Forelimb muscle (tissue), 1 donor: ENCODE results near the gene EFCAB11. TPM values are rescaled to one million over a fixed set of nuclear protein-coding genes. Genes with fewer than 3 reads are reported as not detected.

ENCODE experiments used
- DNase-seq: peaks from one replicate; pipeline ENCODE4 v3.0.0-alpha.2; 2013; ENCODE audit warnings: low read depth
- polyA plus RNA-seq: library from polyadenylated mRNA; unstranded; fragments of 120-200 nt; gene quantifications from one replicate; pipeline ENCODE4 v1.2.1, GENCODE V29; 2013; ENCODE audit not compliant: insufficient read length

Gene EFCAB11
- polyA plus RNA-seq, 1 donor, result 5.0 TPM

DNA sequence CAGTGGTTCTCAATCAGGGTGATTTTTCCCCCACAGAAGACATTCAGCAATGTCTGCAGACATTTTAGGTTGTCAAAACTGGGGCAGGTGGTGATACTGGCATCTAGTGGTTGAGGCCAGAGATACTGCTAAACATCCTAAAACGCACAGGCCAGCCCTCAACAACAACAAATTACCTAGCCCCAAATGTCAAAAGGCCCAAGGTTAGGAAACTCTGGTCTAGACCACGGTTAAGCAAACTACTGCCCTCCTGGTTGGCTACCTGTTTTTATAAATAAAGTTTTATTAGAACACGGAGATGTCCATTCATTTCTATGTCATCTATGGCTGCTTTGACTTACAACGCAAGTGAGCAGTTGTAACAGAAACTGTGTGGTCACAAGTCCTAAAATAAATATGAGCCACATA lies 186.7 kb downstream of the EFCAB11 start:
- no peak for DNase-seq

GRCh38 chr14:89767131-89767530 lies 187.4 kb downstream of the EFCAB11 start:
- no peak for DNase-seq

GRCh38 chr14:89765346-89765745 lies 189.2 kb downstream of the EFCAB11 start:
- no peak for DNase-seq

DNA sequence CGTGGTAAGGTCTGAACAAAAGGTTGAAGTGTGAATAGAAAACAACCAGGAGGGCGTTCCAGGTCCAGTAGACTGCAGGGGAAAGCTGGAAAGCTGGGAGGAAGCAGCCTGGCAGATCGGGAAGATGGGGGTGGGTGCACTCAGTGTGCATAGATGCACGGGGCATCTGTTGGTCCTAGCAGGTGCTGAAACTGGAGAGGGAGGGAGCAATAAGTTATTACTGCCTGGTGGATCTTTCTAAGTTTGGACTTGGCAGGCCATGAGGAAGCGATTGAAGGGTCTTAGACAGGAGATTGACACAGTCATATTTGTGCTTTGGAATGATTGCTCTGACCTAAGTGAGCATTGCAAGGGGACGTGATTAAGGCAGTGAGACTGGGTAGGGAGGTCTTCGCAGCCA lies 194.4 kb downstream of the EFCAB11 start:
- DNase-seq, result no peak

GRCh38 chr14:89757313-89757939 lies 197.1 kb downstream of the EFCAB11 start:
- no peak for DNase-seq

DNA sequence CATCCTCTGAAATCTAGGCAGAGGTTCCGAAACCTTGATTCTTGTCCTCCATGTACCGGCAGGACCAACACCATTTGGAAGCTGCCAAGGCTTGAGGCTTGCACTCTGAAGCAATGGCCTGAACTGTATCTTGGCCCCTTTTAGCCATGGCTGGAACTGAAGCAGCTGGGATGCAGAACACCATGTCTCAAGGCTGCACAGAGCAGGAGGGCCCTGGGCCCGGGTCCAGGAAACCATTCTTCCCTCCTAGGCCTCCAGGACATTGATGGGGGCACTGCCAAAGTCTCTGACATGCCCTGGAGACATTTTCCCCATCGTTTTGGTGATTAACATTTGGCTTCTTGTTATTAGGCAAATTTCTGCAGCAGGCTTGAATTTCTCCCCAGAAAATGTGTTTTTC lies 198.7 kb downstream of the EFCAB11 start:
- DNase-seq, result no peak

DNA sequence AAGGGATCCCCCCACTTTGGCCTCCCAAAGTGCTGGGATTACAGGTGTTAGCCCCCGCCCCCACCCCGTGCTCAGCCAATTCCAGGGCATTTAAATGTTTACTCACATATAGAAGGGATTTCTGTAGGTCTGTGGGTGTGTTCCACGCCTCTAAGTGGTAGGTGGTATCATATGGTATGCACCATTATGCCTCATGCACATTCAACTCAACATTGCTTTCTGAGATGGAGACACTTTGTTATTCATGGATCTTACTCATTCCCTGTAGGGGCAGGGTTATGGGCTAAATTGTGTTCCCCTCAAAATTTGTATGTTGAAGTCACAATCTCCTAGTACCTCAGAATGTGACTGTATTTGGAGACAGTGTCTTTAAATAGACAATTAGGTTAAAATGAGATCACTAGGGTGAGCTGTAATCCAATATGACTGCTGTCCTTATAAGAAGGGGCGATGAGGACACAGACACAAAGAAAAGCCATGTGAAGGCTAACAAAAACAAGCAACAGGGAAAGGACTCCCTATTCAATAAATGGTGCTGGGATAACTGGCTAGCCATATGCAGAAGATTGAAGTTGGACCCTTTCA lies 200.6 kb downstream of the EFCAB11 start:
- DNase-seq, result no peak

DNA sequence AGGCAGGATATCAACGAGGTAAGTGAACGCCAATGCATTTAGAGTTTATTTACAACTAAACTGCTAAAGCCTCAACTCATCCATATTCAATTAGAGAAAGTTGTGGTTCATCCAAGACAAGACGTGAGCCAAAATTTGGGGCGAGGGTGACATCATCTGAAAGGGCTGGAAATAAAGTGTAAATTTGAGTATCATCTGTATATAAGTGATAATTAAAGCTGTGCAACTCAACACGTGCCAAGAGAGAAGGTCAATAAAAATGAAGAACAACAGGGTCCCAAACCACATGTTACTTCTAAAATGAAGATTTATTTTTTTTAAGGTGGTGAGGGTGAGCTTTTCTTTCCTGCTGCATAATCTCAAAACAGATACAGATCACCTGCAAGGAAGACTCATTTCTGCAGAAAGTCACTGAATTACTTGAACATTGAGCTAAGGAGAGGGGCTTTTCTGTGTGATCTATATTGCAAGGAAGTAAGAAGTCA lies 203.6 kb downstream of the EFCAB11 start:
- no peak for DNase-seq

GRCh38 chr14:89750281-89750755 lies 204.2 kb downstream of the EFCAB11 start:
- DNase-seq, result no peak

- no peak for DNase-seq
Measured at GRCh38 chr14:89748004-89748403, 206.5 kb downstream of the EFCAB11 start.

DNA sequence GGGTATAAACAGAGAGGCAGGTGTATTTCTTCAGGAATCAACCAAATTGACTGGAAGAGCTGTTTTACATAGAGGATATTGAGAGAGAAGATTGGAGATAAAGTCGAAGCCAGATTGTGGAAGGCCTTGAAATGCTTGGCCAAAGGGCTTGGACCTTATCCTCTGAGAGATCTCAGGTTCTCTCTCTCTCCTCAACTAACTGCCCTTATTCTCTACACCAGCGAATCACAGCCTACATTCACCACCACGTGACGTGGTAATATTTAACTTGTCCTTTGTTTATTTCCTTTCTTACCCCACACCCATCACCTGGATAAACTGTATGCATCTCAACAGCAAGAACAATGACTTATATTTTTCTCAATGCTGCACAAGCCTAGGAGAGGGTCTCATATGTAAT lies 207.4 kb downstream of the EFCAB11 start:
- no peak for DNase-seq

- DNase-seq, result no peak
Measured at GRCh38 chr14:89746654-89747053, 207.9 kb downstream of the EFCAB11 start.

- DNase-seq, result no peak
Measured at GRCh38 chr14:89746135-89746534, 208.4 kb downstream of the EFCAB11 start.

Other genes starting within 250 kb of the EFCAB11 start
- gene TDP1, start 1.2 kb upstream of the EFCAB11 start, polyA plus RNA-seq, result 8.1 TPM
- gene KCNK13, start 107.3 kb upstream of the EFCAB11 start, polyA plus RNA-seq, result 0.30 TPM